Measurements from ENCODE around the gene KLRK1.
"Not testable (repeated sequence)": the region's sequence is repeated elsewhere in the genome, so short reads cannot be mapped to it uniquely, and the experiment has no call there.

The KLRK1 gene

GRCh38 chr12:10341892-10342509, 47.8 kb downstream of the KLRK1 start:
- Histone ChIP-seq H3K4me1 (ENCODE audit: insufficient read depth, insufficient read length) (no peaks in the 10 kb centered on the region), H3K4me3 (ENCODE audit: insufficient read length, low read depth) (no peak overlapping the region), H3K27me3 (ENCODE audit: insufficient read depth, insufficient read length) (no peaks in the 10 kb centered on the region), H3K9ac (ENCODE audit: insufficient read length, low read depth) (no peak overlapping the region), H3K36me3 (ENCODE audit: insufficient read depth, insufficient read length, low read length) (no peaks in the 10 kb centered on the region), H3K9me3 (ENCODE audit: insufficient read depth, low read length) (peaks cover 27% of the 10 kb centered on the region)
- DNase-seq (ENCODE audit: low read depth, low spot score) = no peak
- TF ChIP-seq SUZ12 (IDR thresholded peaks at IDR 0.05; ENCODE audit: extremely low read depth, insufficient read depth, insufficient read length) = no peak
- no peak for TF ChIP-seq ZNF274 (IDR thresholded peaks at IDR 0.05; ENCODE audit: low read depth, low read length)
- no peak for TF ChIP-seq YY1 (IDR thresholded peaks at IDR 0.05; ENCODE audit: insufficient read depth, insufficient read length)

- H3K4me3 ChIP-seq (ENCODE audit: insufficient read length, low read depth); H3K27me3 ChIP-seq (ENCODE audit: insufficient read depth, insufficient read length); DNase-seq (ENCODE audit: low read depth, low spot score); H3K4me1 ChIP-seq (ENCODE audit: insufficient read depth, insufficient read length); H3K36me3 ChIP-seq (ENCODE audit: insufficient read depth, insufficient read length, low read length); H3K9ac ChIP-seq (ENCODE audit: insufficient read length, low read depth): not testable (repeated sequence)
- H3K9me3 ChIP-seq (ENCODE audit: insufficient read depth, low read length) = peaks cover 27% of the 10 kb centered on the region
Observed at GRCh38 chr12:10340946-10341345, 48.9 kb downstream of the KLRK1 start.

GRCh38 chr12:10339053-10339840, 50.6 kb downstream of the KLRK1 start:
- no peak for TF ChIP-seq ZNF274 (IDR thresholded peaks at IDR 0.05; ENCODE audit: low read depth, low read length)
- no peak for DNase-seq (ENCODE audit: low read depth, low spot score)
- Histone ChIP-seq H3K4me1 (ENCODE audit: insufficient read depth, insufficient read length) (no peaks in the 10 kb centered on the region), H3K27me3 (ENCODE audit: insufficient read depth, insufficient read length) (no peaks in the 10 kb centered on the region), H3K9me3 (ENCODE audit: insufficient read depth, low read length) (peaks cover 27% of the 10 kb centered on the region), H3K4me3 (ENCODE audit: insufficient read length, low read depth) (no peak overlapping the region), H3K36me3 (ENCODE audit: insufficient read depth, insufficient read length, low read length) (no peaks in the 10 kb centered on the region), H3K9ac (ENCODE audit: insufficient read length, low read depth) (no peak overlapping the region)

GRCh38 chr12:10338470-10338869, 51.4 kb downstream of the KLRK1 start:
- not testable (repeated sequence) for DNase-seq (ENCODE audit: low read depth, low spot score); H3K9ac ChIP-seq (ENCODE audit: insufficient read length, low read depth); H3K27me3 ChIP-seq (ENCODE audit: insufficient read depth, insufficient read length); H3K4me3 ChIP-seq (ENCODE audit: insufficient read length, low read depth); H3K36me3 ChIP-seq (ENCODE audit: insufficient read depth, insufficient read length, low read length); H3K4me1 ChIP-seq (ENCODE audit: insufficient read depth, insufficient read length)
- peaks cover 23% of the 10 kb centered on the region for H3K9me3 ChIP-seq (ENCODE audit: insufficient read depth, low read length)

- H3K9me3 ChIP-seq (ENCODE audit: insufficient read depth, low read length); H3K4me1 ChIP-seq (ENCODE audit: insufficient read depth, insufficient read length); H3K9ac ChIP-seq (ENCODE audit: insufficient read length, low read depth); H3K4me3 ChIP-seq (ENCODE audit: insufficient read length, low read depth); H3K36me3 ChIP-seq (ENCODE audit: insufficient read depth, insufficient read length, low read length); DNase-seq (ENCODE audit: low read depth, low spot score); H3K27me3 ChIP-seq (ENCODE audit: insufficient read depth, insufficient read length): not testable (repeated sequence)
Observed at GRCh38 chr12:10336196-10336595, 53.6 kb downstream of the KLRK1 start.

GRCh38 chr12:10331642-10332239, 58.1 kb downstream of the KLRK1 start:
- DNase-seq (ENCODE audit: low read depth, low spot score) = peak; percentile 76
- Histone ChIP-seq H3K9me3 (ENCODE audit: insufficient read depth, low read length) (no peaks in the 10 kb centered on the region), H3K4me3 (ENCODE audit: insufficient read length, low read depth) (no peak overlapping the region), H3K4me1 (ENCODE audit: insufficient read depth, insufficient read length) (no peaks in the 10 kb centered on the region), H3K36me3 (ENCODE audit: insufficient read depth, insufficient read length, low read length) (no peaks in the 10 kb centered on the region), H3K9ac (ENCODE audit: insufficient read length, low read depth) (no peak overlapping the region), H3K27me3 (ENCODE audit: insufficient read depth, insufficient read length) (no peaks in the 10 kb centered on the region)
- TF ChIP-seq YY1 (IDR thresholded peaks at IDR 0.05; ENCODE audit: insufficient read depth, insufficient read length) (no peak), ZNF274 (IDR thresholded peaks at IDR 0.05; ENCODE audit: low read depth, low read length) (no peak), SUZ12 (IDR thresholded peaks at IDR 0.05; ENCODE audit: extremely low read depth, insufficient read depth, insufficient read length) (no peak)

- not testable (repeated sequence) for H3K4me1 ChIP-seq (ENCODE audit: insufficient read depth, insufficient read length); H3K27me3 ChIP-seq (ENCODE audit: insufficient read depth, insufficient read length); H3K9me3 ChIP-seq (ENCODE audit: insufficient read depth, low read length); H3K4me3 ChIP-seq (ENCODE audit: insufficient read length, low read depth); H3K36me3 ChIP-seq (ENCODE audit: insufficient read depth, insufficient read length, low read length); DNase-seq (ENCODE audit: low read depth, low spot score); H3K9ac ChIP-seq (ENCODE audit: insufficient read length, low read depth)
Observed at GRCh38 chr12:10328691-10329090, 61.1 kb downstream of the KLRK1 start.

Measured in NT2/D1 (cell line).